CD4-positive, alpha-beta T cell treated with Interleukin-17A for 4 hours (primary cell): ENCODE measurements around the gene CABLES1.
"Not testable (repeated sequence)": the region's sequence is repeated elsewhere in the genome, so short reads cannot be mapped to it uniquely, and the experiment has no call there.

ENCODE experiments used
- DNase-seq: peaks from one replicate; pipeline ENCODE4 v3.0.0-alpha.2; 2020; ENCODE audit warnings: mixed read lengths

Gene CABLES1, protein sequence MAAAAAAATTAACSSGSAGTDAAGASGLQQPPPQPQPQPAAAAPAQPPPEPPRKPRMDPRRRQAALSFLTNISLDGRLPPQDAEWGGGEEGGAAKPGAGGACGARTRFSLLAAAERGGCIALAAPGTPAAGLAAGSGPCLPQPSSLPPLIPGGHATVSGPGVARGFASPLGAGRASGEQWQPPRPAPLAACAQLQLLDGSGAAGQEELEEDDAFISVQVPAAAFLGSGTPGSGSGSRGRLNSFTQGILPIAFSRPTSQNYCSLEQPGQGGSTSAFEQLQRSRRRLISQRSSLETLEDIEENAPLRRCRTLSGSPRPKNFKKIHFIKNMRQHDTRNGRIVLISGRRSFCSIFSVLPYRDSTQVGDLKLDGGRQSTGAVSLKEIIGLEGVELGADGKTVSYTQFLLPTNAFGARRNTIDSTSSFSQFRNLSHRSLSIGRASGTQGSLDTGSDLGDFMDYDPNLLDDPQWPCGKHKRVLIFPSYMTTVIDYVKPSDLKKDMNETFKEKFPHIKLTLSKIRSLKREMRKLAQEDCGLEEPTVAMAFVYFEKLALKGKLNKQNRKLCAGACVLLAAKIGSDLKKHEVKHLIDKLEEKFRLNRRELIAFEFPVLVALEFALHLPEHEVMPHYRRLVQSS

GRCh38 chr18:23134780-23135549, at the start of gene CABLES1:
Gene CABLES1 (plus strand): TSS chr18:23135485. CDS start chr18:23135763, 278 bp downstream.
- peak; percentile 31 for DNase-seq

DNA sequence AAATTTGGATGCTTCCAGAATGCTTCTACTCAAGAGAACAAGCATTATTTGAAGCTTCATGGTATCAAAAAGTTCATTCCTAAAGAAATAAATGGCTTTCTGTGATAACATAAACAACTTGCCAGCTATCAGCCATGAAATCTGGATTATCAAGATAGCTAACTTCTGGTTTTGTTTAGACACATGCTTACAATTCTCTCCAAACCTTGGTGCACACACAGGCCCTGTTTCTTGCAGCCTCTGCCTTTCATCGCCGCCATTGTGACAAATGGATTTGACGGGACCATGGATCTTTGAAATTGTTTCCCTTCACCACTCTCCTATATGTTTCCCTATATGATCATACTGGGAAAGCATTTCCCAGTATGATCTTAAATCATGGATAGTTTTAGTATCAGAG, 47.9 kb upstream of the CABLES1 start:
- no peak for DNase-seq

DNA sequence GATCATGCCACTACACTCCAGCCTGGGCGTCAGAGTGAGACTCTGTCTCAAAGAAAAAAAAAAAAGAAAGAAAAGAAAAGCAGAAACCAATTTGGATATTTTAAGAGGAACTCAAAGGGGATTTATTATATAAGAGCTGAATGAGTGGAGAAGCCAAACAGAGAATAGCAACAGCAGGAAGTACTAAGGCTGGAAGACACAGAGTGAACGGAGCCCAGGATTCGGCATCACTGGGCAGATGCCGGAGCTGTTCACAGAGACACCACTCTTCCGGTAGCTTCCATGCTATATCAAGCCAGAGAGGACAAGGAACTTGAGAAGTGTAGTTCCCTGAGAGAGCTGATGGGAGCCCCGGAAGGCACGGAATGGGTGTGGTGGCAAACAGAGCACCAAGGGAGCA, 47.0 kb upstream of the CABLES1 start:
- DNase-seq = no peak

DNA sequence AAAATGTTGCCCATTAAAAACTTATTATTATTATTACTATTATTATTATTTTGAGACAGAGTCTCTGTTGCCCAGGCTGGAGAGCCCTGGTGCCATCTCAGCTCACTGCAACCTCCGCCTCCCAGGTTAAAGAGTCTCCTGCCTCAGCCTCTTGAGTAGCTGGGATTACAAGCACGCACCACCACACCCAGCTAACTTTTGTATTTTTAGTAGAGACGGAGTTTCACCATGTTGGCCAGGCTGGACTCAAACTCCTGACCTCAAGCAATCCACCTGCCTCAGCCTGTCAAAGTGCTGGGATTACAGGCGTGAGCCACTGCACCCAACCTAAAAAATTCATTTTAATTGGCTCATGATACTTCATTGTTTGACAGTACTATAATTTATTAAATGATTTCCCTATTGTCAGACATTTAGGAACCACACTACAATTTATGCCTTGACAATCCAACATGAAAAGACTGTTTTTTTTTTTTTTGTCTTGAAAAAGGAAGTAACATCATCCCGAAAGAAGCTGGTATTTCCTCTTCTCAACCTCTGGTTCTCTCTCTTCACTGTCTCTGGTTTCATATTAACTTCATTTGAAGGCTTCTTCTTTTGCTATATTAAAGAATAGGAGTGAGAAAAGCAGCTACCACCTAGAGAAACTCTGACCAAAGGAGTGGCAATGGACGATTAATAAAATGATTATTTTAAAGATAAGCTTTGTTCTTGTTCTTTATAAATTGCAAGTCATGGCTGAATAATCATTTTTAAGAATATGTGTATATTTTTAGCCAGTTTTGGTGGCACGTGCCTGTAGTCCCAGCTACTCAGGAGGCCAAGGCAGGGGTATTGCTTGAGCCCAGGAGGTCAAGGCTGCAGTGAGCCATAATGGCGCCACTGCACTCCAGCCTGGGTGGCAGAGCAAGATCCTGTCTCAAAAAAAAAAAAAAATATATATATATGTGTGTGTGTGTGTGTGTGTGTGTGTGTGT, 44.0 kb upstream of the CABLES1 start:
- not testable (repeated sequence) for DNase-seq

DNA sequence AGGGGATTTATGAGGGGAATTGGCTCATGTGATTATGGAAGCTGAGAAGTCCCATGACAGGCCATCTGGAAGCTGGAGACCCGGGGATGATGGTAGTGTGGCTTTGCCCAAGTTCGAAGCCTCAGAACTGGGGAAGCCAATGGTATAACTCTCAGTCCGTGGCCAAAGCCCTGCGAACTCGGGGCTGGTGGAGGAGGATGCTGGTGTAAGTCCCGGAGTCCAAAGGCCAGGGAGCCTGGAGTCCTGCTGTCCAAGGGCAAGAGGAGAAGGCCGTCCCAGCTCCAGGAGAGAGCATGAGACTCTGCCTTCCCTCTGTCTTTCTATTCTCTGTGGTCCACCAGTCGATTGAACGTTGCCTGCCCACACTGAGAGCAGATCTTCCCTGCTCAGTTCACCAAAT, 43.2 kb upstream of the CABLES1 start:
- no peak for DNase-seq

GRCh38 chr18:23093130-23093529, 42.2 kb upstream of the CABLES1 start:
- not testable (repeated sequence) for DNase-seq

DNA sequence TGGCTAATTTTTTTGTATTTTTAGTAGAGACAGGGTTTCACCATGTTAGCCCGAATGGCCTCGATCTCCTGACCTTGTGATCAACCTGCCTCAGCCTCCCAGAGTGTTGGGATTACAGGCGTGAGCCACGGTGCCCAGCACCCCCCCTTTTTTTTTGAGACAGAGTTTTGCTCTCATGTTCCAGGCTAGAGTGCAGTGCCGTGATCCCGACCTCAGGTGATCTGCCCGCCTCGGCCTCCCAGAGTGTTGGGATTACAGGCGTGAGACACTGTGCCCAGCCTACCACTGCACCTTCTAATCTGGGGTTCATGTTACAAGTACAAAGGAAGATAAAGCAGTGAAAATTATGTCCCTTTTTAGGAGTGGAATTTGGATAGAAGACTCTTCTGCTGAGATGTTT, 41.5 kb upstream of the CABLES1 start:
- no peak for DNase-seq

- no peak for DNase-seq
Measured at GRCh38 chr18:23094411-23095190, 40.7 kb upstream of the CABLES1 start.

DNA sequence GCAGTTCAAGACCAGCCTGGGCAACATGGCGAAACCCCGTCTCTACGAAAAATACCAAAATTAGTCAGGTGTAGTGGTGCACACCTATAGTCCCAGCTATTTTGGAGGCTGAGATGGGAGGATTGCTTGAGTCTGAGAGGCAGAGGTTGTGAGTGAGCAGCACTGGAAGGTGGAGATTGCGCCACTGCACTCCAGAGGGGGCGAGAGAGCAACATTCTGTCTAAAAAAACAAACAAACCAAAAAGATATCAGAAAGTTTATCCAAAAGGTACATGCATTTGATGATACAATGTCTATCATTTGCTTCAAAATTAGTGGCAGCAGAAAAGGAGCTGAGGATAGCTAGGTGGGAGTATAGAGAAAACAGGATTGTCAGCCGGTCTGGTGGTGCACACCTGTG, 39.8 kb upstream of the CABLES1 start:
- DNase-seq = no peak

DNA sequence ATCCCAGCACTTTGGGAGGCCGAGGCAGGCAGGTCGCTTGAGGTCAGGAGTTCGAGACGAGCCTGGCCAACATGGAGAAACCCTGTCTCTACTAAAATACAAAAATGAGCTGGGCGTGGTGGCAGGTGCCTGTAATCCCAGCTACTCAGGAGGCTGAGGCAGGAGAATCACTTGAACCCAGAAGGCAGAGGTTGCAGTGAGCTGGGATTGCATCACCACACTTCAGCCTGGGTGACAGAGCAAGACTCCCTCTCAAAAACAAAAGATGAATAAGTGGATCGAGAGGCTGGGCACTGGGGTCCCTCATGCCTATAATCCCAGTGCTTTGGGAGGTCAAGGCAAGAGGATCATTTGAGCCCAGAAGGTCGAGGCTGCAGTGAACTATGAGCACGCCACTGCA, 38.3 kb upstream of the CABLES1 start:
- not testable (repeated sequence) for DNase-seq

DNA sequence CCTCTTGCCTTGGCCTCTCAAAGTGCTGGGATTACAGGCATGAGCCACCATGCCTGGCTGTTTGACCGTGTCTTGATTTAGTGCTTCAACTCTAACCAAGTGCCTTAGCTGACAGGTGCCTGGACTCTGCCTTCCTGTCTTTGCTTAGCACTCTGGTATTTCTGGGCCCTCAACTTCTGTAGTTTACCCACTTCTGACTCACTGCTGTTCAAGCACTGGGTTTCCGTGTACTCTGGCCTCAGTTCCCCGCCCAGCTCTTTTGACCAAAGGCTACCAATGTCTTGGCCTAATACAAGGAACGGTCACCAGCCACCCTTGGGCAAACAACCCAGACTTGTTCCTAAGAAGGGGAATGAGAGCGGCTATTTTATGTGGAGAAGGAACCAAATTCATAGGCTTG, 35.7 kb upstream of the CABLES1 start:
- no peak for DNase-seq

DNA sequence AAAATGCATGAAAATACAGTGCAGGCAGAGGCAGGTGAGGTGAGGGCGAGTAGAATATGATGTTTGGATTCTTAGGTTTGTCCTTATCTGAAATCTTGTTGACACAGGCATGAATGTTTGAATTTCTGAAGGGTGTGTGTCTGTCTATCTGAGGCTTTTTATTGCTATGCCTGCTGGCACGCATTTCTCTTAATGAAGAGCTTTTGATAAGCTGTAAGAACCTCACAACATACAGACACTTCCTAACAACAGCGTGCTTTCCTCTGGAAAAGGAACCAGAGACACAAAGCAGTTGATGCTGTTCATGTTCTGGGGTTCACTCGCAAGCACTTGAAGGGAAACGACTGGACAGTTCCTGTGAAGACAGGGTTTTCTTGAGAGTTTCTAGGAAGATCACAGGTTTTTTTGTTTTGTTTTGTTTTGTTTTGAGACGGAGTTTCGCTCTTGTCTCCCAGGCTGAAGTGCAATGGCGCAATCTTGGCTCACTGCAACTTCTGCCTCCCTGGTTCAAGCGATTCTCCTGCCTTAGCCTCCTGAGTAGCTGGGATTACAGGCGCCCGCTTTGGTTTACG, 33.3 kb upstream of the CABLES1 start:
- no peak for DNase-seq

DNA sequence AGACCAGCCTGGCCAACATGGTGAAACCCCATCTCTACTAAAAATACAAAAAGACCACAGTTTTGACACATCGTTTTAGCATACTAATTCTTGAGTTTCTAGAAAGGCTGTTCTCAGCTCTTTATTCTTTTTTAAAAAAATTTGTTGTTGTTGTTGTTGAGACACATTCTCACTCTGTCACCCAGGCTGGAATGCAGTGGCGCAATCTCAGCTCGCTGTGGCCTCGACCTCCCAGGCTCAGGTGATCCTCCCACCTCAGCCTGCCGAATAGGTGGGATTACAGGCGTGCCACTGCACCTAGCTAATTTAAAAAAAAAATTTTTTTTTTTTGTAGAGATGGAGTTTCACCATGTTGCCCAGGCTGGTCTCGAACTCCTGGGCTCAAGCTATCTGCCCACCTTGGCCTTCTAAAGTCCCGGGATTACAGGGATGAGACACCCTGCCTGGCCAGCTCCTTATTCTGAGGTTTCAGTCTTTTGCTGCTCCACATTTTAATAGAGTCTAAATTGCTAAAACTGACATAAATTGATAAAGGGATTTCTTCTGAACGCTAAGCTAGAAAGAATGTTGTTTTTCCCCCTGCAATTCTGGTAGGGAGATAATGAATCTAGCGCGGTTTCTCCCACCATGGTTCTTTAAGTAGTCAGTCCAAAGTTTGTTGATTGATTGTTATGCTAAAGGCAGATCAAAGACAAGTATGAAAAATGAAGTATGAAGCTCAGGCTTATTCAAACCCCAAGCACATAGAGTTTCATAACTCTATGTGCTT, 32.6 kb upstream of the CABLES1 start:
- DNase-seq = no peak

- no peak for DNase-seq
Measured at GRCh38 chr18:23103449-23103848, 31.8 kb upstream of the CABLES1 start.

GRCh38 chr18:23105030-23105429, 30.3 kb upstream of the CABLES1 start:
- no peak for DNase-seq

DNA sequence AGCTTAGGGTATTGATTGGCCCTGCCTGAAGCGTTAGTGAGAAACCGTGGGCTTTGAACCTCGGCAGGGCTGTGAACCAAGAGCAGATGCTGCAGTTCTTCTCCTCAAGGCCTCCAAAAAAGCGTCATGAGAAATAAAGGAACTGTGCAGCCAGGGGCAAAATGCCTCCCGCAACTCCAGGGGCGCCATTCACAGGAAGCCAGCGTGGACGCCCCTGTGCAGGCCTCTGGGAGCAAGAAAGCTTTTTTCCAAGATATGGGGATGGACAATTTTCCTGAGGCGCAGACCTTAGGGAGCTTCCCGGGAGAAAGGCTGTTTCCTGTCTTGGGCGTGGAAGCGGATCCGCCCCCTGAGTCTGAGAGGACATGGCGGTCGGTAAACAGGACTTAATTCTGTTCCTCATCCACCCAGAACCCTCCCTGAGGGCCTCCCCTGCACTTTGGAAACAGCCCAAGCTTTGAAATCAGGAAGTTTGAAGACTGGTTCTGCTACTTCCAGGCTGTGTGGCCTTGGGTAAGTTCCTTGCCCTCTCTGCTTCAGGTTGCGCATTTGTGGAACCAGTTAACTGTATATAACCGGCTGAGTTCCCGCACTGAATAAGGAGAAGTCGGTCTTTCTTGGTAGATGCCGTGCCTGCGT, 29.6 kb upstream of the CABLES1 start:
- DNase-seq = no peak

DNA sequence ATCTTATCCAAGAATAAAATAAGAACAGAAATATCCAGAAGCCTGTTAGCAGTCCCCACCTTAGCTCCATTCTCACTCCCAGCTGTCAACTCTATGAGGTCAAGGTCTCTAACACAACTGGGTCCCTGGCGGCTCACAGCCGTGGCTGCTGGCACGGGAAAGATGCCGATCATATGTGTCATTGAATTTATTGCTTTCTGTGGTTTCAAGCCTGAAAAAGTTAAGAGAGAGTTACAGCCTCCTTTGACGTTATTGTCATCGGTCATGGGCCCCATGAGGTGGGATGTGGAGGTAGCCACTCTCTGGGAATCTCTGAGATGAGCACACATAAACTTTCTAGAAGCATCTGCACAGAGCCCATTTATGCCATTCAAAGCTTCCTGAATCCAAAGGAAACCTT, 28.7 kb upstream of the CABLES1 start:
- no peak for DNase-seq

GRCh38 chr18:23107718-23108117, 27.6 kb upstream of the CABLES1 start:
- no peak for DNase-seq

DNA sequence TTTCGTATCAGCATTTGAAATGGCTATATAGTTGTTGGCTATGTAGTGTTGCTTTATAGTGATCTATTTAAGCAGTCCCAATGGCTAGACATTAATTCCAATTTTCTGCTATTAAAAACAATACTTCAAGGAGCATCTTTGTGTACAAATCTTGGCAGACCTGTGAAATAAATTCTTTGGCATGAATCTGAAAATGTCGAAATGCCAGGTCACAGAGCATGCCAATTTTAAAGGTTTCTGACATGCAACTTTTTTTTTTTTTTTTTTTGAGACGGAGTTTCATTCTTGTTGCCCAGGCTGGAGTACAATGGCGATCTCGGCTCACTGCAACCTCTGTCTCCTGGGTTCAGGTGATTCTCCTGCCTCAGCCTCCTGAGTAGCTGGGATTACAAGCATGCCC, 26.8 kb upstream of the CABLES1 start:
- no peak for DNase-seq

DNA sequence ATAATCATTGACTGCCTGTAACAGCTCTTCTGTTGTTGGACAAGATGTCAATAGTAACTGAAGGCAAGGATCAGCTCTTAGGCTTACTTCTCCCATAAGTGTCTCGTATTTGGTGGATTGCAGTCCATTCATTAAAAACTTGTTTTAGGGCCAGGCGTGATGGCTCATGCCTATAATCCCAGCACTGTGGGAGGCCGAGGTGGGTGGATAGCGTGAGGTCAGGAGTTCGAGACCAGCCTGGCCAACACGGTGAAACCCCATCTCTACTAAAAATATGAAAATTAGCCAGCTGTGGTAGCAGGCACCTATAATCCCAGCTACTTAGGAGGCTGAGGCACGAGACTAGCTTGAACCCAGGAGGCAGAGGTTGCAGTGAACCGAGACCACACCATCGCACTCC, 26.1 kb upstream of the CABLES1 start:
- not testable (repeated sequence) for DNase-seq
